ENCODE measurements around the gene TBRG1.

GRCh38 chr11:124676386-124676785 lies 53.7 kb downstream of the TBRG1 start:
- TF ChIP-seq REST (IDR thresholded peaks at IDR 0.05; ENCODE audit: low read depth) (no peak), MAX (IDR thresholded peaks at IDR 0.05) (no peak), YY1 (IDR thresholded peaks at IDR 0.05; ENCODE audit: low read depth) (no peak), TAF1 (IDR thresholded peaks at IDR 0.05; ENCODE audit: low read depth) (no peak), TCF12 (IDR thresholded peaks at IDR 0.05; ENCODE audit: low read depth) (no peak), USF1 (IDR thresholded peaks at IDR 0.05) (no peak), EP300 (IDR thresholded peaks at IDR 0.05; ENCODE audit: borderline replicate concordance) (no peak), EGR1 (IDR thresholded peaks at IDR 0.05) (no peak)
